Astrocyte of the cerebellum (primary cell): ENCODE data around the gene INPP5E.

Experiments used
- DNase-seq: peaks from one replicate; pipeline ENCODE4 v3.0.0-alpha.2; 2011; ENCODE audit warnings: low read depth
- H3K4me3 ChIP-seq: 2 replicates; pipeline ENCODE4 v1.5.1; 2011; ENCODE audit warnings: mild to moderate bottlenecking, low read depth, low read length, moderate library complexity
- CTCF ChIP-seq: IDR thresholded peaks from 2 replicates; pipeline ENCODE4 v1.5.1; 2012; ENCODE audit warnings: low read length, low read depth, moderate library complexity, mild to moderate bottlenecking; ENCODE audit errors: missing control alignments
- in situ Hi-C: cut with HindIII; loops from 2 replicates; pipeline ENCODE4 v1.10.0; 2017; ENCODE audit warnings: low sequenced_read_pairs

Gene INPP5E

GRCh38 chr9:136433849-136434579 is 5.6 kb downstream of the INPP5E start:
- in situ Hi-C loops: no loop called here
- H3K4me3 ChIP-seq: no peak overlapping the region
- no peak for DNase-seq
- TF ChIP-seq CTCF: no peak

GRCh38 chr9:136433043-136433715 is 6.5 kb downstream of the INPP5E start:
- no peak for TF ChIP-seq CTCF
- in situ Hi-C loops: no loop called here
- DNase-seq: no peak
- H3K4me3 ChIP-seq: no peak overlapping the region

GRCh38 chr9:136432591-136432990 is 7.1 kb downstream of the INPP5E start:
- no peak for TF ChIP-seq CTCF
- no peak overlapping the region for H3K4me3 ChIP-seq
- in situ Hi-C loops: no loop called here
- DNase-seq: no peak

- no peak for DNase-seq
- TF ChIP-seq CTCF: no peak
Measured at GRCh38 chr9:136431782-136432350, 7.8 kb downstream of the INPP5E start.

GRCh38 chr9:136430588-136431234 is 8.9 kb downstream of the INPP5E start:
- DNase-seq: no peak
- no peak overlapping the region for H3K4me3 ChIP-seq
- in situ Hi-C loops: no loop called here
- TF ChIP-seq CTCF: no peak

More at GRCh38 chr9:136431782-136432350, 7.8 kb downstream of the INPP5E start:
- in situ Hi-C loops: no loop called here
- H3K4me3 ChIP-seq: no peak overlapping the region

GRCh38 chr9:136429683-136430491 is 9.8 kb downstream of the INPP5E start:
- in situ Hi-C loops: no loop called here
- TF ChIP-seq CTCF: no peak
- DNase-seq: no peak
- H3K4me3 ChIP-seq: no peak overlapping the region
